Liver (tissue), 3 donors: ENCODE results near the gene RNF183.

Experiments
- CTCF ChIP-seq: fragments of 150-350 bp; IDR thresholded peaks from 2 replicates; pipeline ENCODE4 v1.5.1; 2017; ENCODE audit warnings: improper control_type of control experiment, low read depth, low read length; ENCODE audit not compliant: missing input control
- REST ChIP-seq: IDR thresholded peaks from 2 replicates; pipeline ENCODE4 v1.6.1; 2016; ENCODE audit warnings: antibody characterized with exemption, mild to moderate bottlenecking
- TF ChIP-seq, protein P1 (sequence below): IDR thresholded peaks from 2 replicates; pipeline ENCODE4 v1.6.1; 2016; ENCODE audit warnings: antibody characterized with exemption
- donor health status: healthy.
- donor health status: healthy.

GRCh38 chr9:113340011-113340699 lies 37.0 kb upstream of the RNF183 start, which contains the start of gene WDR31:
- TF ChIP-seq, protein P1, sequence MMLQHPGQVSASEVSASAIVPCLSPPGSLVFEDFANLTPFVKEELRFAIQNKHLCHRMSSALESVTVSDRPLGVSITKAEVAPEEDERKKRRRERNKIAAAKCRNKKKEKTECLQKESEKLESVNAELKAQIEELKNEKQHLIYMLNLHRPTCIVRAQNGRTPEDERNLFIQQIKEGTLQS = peak; percentile 5
- no peak for TF ChIP-seq CTCF
- TF ChIP-seq REST = peak; percentile 56
